H1 (cell line): ENCODE data around the gene APBA3.

Experiments
- BCL11A ChIP-seq, 2 experiments: IDR thresholded peaks; one replicate each; pipeline ENCODE4 v1.6.1; 2011; ENCODE audit warnings: low read depth in 2 of 2, low read length in 2 of 2, mild to moderate bottlenecking in 2 of 2
- CREB1 ChIP-seq: IDR thresholded peaks from 2 replicates; pipeline ENCODE4 v1.6.1; 2012; ENCODE audit warnings: inconsistent platforms
- CTCF ChIP-seq, 3 experiments: IDR thresholded peaks; 1 replicate in 2 of 3; 2 replicates in 1 of 3; pipeline versions ENCODE4 v1.5.1 to v1.6.1; 2011; ENCODE audit warnings: low read length in 3 of 3, mild to moderate bottlenecking in 3 of 3, inconsistent platforms in 2 of 3, low read depth in 1 of 3, moderate library complexity in 1 of 3; ENCODE audit not compliant: insufficient read depth in 1 of 3; ENCODE audit errors: control extremely low read depth in 1 of 3
- E2F6 ChIP-seq: IDR thresholded peaks from 2 replicates; pipeline ENCODE4 v1.6.1; 2012; ENCODE audit warnings: inconsistent platforms
- EZH2 ChIP-seq: fragments of 200-600 bp; sonication (generic); IDR thresholded peaks from 2 replicates; pipeline ENCODE4 v1.7.1; 2012; ENCODE audit warnings: low read depth, mild to moderate bottlenecking, moderate library complexity, low read length, inconsistent platforms; ENCODE audit not compliant: severe bottlenecking
- HDAC2 ChIP-seq, 2 experiments: fragments of 300-600 bp in 1 of 2; sonication (generic) in 1 of 2; IDR thresholded peaks; 2 replicates each; pipeline ENCODE4 v1.6.1; 2011 to 2012; ENCODE audit warnings: low read depth in 2 of 2, low read length in 2 of 2, mild to moderate bottlenecking in 2 of 2, moderate library complexity in 2 of 2, borderline replicate concordance in 1 of 2, inconsistent platforms in 1 of 2
- POLR2A ChIP-seq, 2 experiments: IDR thresholded peaks; 1 replicate in 1 of 2; 2 replicates in 1 of 2; pipeline ENCODE4 v1.6.1; 2011; ENCODE audit warnings: low read depth in 2 of 2, low read length in 2 of 2, mild to moderate bottlenecking in 2 of 2; ENCODE audit errors: control extremely low read depth in 1 of 2
- SIN3A ChIP-seq, 2 experiments: IDR thresholded peaks in 1 of 2; conservative IDR thresholded peaks in 1 of 2; 2 replicates each; pipeline ENCODE4 v1.6.1; 2011 to 2012; ENCODE audit warnings: low read length in 2 of 2, improper control_type of control experiment in 1 of 2, low read depth in 1 of 2, mild to moderate bottlenecking in 1 of 2
- TAF1 ChIP-seq: IDR thresholded peaks from 2 replicates; pipeline ENCODE4 v1.6.1; 2011; ENCODE audit warnings: mild to moderate bottlenecking, low read depth, low read length
- YY1 ChIP-seq: IDR thresholded peaks from 2 replicates; pipeline ENCODE4 v1.6.1; 2011; ENCODE audit warnings: low read depth, mild to moderate bottlenecking, low read length

DNA sequence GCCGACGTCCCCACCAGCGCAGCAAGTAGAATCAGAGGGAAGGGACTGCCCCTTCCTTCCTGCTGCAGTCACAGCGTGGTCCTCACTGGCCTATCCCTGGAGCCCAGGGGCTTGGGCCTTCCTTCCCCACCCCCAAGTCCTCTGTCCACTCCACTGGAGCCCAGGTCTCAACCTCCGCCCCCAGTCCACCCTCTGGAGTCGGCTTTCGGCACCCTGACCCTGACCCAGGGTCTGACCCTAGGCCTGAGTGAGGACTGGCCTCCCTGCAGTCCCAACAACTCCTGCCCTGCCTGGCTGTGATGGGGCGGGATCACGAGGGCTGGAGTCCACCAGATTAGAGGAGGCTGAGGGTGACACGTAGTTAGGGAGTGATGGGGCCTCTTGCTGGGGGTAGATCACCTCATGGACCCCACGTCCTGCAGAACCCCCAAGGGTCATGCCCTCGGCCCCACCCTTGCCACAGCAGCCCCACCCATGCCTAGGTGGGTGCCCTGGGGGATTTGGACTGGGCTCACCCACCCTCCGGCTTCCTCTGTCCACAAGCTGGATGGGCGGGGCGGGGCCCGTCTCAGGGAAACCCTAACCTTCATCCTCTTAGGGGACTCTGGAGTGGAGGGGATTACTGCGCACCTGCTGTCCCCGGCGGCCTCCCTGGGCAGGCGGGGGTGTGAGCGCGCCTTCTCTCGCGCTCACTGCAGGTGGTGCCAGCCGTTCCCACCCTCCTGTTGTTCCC is 6.7 kb upstream of the APBA3 start:
- TF ChIP-seq E2F6: no peak
- no peak for TF ChIP-seq CREB1
- TF ChIP-seq HDAC2 (IDR thresholded peaks at IDR 0.05; ENCODE audit: borderline replicate concordance in 1 of 2, low read depth in 2 of 2, low read length in 2 of 2): no peak
- no peak for TF ChIP-seq YY1
- no peak for TF ChIP-seq TAF1
- no peak for TF ChIP-seq SIN3A (conservative IDR thresholded peaks at IDR 0.05 in 1 of 2, IDR thresholded peaks at IDR 0.05 in 1 of 2; ENCODE audit: low read depth in 1 of 2, low read length in 2 of 2)
- no peak for TF ChIP-seq POLR2A (IDR thresholded peaks at IDR 0.05; ENCODE audit: control extremely low read depth in 1 of 2, low read depth in 2 of 2, low read length in 2 of 2)
- no peak for TF ChIP-seq BCL11A (IDR thresholded peaks at IDR 0.05; ENCODE audit: low read depth in 2 of 2, low read length in 2 of 2)
- no peak for TF ChIP-seq EZH2
- no peak for TF ChIP-seq CTCF (IDR thresholded peaks at IDR 0.05; ENCODE audit: control extremely low read depth in 1 of 3, insufficient read depth in 1 of 3, low read depth in 1 of 3, low read length in 3 of 3)
